T-cell (primary cell): ENCODE measurements around the gene RASSF4. TPM values are rescaled to one million over a fixed set of nuclear protein-coding genes. Genes with fewer than 3 reads are reported as not detected.
A peak's percentile ranks its signal among the peaks of the same experiment; 100 is the strongest.

Experiments used
- ATAC-seq, 4 experiments: fragments of 200-7000 bp in 3 of 4; fragments of 150-1000 bp in 1 of 4; cut with Tn5 transposase; replicated peaks in 1 of 4; 1 replicate in 3 of 4; 2 replicates in 1 of 4; pipeline ENCODE4 v1.10.0; 2021; ENCODE audit warnings: moderate library complexity in 3 of 4, mild to moderate bottlenecking in 2 of 4, moderate number of reproducible peaks in 1 of 4
- CTCF ChIA-PET, 2 donors: fragments of 300-600 bp; sonication (Branson Sonifier 250); formaldehyde crosslinking; loops; one replicate each; lab custom pipeline; 2022; ENCODE audit warnings: antibody characterized with exemption in 2 of 2; lab: Charles Lee
- POLR2A ChIA-PET, 2 donors: fragments of 300-600 bp; sonication (Branson Sonifier 250); formaldehyde crosslinking; loops; one replicate each; lab custom pipeline; 2022; ENCODE audit warnings: antibody characterized with exemption in 2 of 2; lab: Charles Lee
- DNase-seq, 35 experiments: peaks; one replicate each; pipeline versions ENCODE4 v3.0.0 to v3.0.0-alpha.2; 2013 to 2023
- H3K27ac ChIP-seq: one replicate; pipeline ENCODE4 v1.5.1; 2013; ENCODE audit warnings: low read length
- H3K27me3 ChIP-seq, 2 experiments: replicated peaks in 1 of 2; 1 replicate in 1 of 2; 2 replicates in 1 of 2; pipeline versions ENCODE4 v1.6.1 to v1.7.0; 2013; ENCODE audit warnings: low read length in 1 of 2, mixed read lengths in 1 of 2; ENCODE audit not compliant: control insufficient read depth in 2 of 2, insufficient read depth in 2 of 2; ENCODE audit errors: extremely low read depth in 1 of 2
- H3K36me3 ChIP-seq, 2 donors: 1 replicate in 1 of 2; 2 replicates in 1 of 2; pipeline versions ENCODE4 v1.6.1 to v1.7.0; 2013; ENCODE audit warnings: low read length in 1 of 2; ENCODE audit not compliant: control insufficient read depth in 2 of 2, insufficient read depth in 1 of 2; ENCODE audit errors: extremely low read depth in 1 of 2
- H3K4me1 ChIP-seq, 2 experiments: 1 replicate in 1 of 2; 2 replicates in 1 of 2; pipeline versions ENCODE4 v1.6.1 to v1.7.0; 2013; ENCODE audit warnings: low read length in 2 of 2, mixed read lengths in 1 of 2; ENCODE audit not compliant: insufficient read depth in 2 of 2, control insufficient read depth in 1 of 2; ENCODE audit errors: extremely low read depth in 1 of 2
- H3K4me3 ChIP-seq, 2 donors: 1 replicate in 1 of 2; 2 replicates in 1 of 2; pipeline versions ENCODE4 v1.5.1 to v1.7.0; 2013; ENCODE audit warnings: mild to moderate bottlenecking in 2 of 2, low read length in 1 of 2, moderate library complexity in 1 of 2; ENCODE audit not compliant: control insufficient read depth in 1 of 2; ENCODE audit errors: extremely low read depth in 1 of 2
- H3K9me3 ChIP-seq: 2 replicates; pipeline ENCODE4 v1.7.0; 2013
- H3K27ac Mint-ChIP-seq, 2 donors: one replicate each; pipeline ENCODE4 v1.8.0; 2020 to 2021; ENCODE audit warnings: mild to moderate bottlenecking in 2 of 2, mixed read lengths in 2 of 2
- H3K27me3 Mint-ChIP-seq, 2 donors: one replicate each; pipeline ENCODE4 v1.8.0; 2021 to 2022; ENCODE audit warnings: mixed read lengths in 2 of 2
- H3K36me3 Mint-ChIP-seq: one replicate; pipeline ENCODE4 v1.8.0; 2021; ENCODE audit warnings: mixed read lengths
- H3K4me1 Mint-ChIP-seq, 3 donors: one replicate each; pipeline ENCODE4 v1.8.0; 2020 to 2022; ENCODE audit warnings: mixed read lengths in 3 of 3, mild to moderate bottlenecking in 1 of 3
- H3K4me3 Mint-ChIP-seq, 3 donors: one replicate each; pipeline ENCODE4 v1.8.0; 2020 to 2022; ENCODE audit warnings: mild to moderate bottlenecking in 3 of 3, mixed read lengths in 3 of 3, moderate library complexity in 3 of 3
- H3K9me3 Mint-ChIP-seq, 3 donors: one replicate each; pipeline ENCODE4 v1.8.0; 2020 to 2022; ENCODE audit warnings: mixed read lengths in 3 of 3
- whole genome bisulfite sequencing: methylation state at CpG from one replicate; pipeline ENCODE4 v1.1.5; 2013; ENCODE audit warnings: missing lambda C conversion rate; ENCODE audit not compliant: insufficient coverage; 5-methylcytosine and 5-hydroxymethylcytosine counted together
- total RNA-seq, 35 experiments: library from RNA in 6 of 35; stranded (reverse) in 6 of 35; fragments of 120-200 nt in 1 of 35; gene quantifications; one replicate each; pipeline versions ENCODE4 v1.2.1 to v1.2.4 and lab custom pipeline; 2013 to 2026

RASSF4 gene
- total RNA-seq, 5 donors from 2014 or later (not counting 1 experiment from before 2014, with no cell fraction given) = 0.55 to 2.8 (median 1.7) TPM

DNA sequence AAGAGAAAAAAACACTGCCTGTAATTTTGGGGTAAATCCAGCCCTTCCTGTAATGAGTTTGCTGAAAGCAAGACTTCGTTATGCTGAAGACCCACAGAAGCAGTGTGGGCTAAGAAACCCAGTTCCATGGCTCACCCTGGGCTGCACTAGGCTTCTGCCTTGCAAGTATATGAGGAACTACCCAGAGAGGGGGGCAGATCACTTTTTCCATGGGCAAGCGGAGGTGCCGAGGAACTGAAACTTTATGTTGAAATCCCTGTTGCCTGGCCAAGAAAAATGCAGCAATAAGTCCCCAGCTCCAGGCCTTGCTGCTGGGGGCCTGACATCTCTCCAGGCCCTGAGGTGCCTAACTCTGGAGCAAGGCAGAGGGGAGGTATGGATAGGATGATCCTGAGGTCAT is 8.5 kb downstream of the RASSF4 start:
- DNase-seq (peak in 1 of 35 experiments; percentile 33), ATAC-seq (peak in 1 of 4 experiments; percentile 40)
- peak overlapping the region in 1 of 3 donors; percentile 0 for H3K4me3 Mint-ChIP-seq
- Histone ChIP-seq H3K4me3 (no peak overlapping the region), H3K4me1 (peaks cover 12 to 37% of the 10 kb centered on the region in 2 experiments), H3K27ac (peak overlapping the region; percentile 8), H3K36me3 (no peaks in the 10 kb centered on the region), H3K9me3 (no peaks in the 10 kb centered on the region), H3K27me3 (no peaks in the 10 kb centered on the region)
- ChIA-PET POLR2A (no interaction called here), CTCF (no interaction called here)
- H3K4me1 Mint-ChIP-seq = peaks cover 22 to 33% (median 23%) of the 10 kb centered on the region in 3 donors
- H3K27me3 Mint-ChIP-seq = no peaks in the 10 kb centered on the region
- 16% methylated on average over 2 of the region's 3 CpGs for WGBS
- no peaks in the 10 kb centered on the region for H3K9me3 Mint-ChIP-seq
- H3K27ac Mint-ChIP-seq = peak overlapping the region; percentile 20 to 34
- no peaks in the 10 kb centered on the region for H3K36me3 Mint-ChIP-seq

DNA sequence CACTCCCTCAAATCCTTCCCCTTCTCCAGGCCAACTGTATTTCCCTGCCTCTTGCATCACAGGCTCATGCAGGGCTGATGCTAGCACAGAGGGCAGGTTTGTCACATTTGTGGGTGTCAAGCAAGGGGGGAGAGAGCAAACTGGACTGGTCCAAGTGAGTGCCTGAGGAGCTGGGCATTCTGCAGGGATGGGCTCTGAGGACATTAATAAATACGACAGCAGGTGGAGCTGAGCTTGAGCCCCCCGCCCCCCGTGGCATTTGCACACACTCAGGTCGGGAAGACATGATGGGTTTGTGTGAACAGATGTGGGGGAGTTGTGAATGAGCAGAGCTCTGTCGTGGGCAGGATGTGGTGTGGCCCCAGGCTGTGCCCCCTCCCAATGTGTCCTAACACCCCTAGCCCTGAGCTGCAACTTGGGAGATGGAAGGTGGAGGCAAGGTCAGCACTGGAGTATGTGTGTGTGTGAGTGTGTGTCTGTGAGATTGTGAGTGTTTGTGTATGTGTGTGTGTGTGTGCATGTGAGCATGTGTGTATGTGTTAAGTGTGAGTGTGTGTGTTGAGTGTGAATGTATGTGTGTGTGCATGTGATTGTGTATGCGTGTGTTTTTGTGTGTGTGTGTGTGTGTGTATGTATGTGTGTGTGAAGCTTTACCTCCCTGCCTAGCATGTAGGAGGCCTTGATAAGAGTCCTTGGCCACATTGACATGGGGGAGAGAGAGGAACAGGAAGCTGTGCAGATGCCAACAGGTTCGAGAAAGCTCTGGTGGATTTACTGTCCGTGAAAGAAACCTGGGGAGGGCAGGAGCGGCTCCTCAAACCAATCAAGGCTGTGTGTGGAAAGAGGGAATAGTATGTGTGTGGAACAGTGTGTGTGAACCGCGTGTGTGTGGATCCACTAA is 9.1 kb downstream of the RASSF4 start:
- no peaks in the 10 kb centered on the region for H3K36me3 ChIP-seq
- no peak overlapping the region for H3K4me3 ChIP-seq
- POLR2A ChIA-PET = no interaction called here
- H3K4me1 Mint-ChIP-seq = peaks cover 22 to 38% (median 27%) of the 10 kb centered on the region in 3 donors
- H3K36me3 Mint-ChIP-seq = no peaks in the 10 kb centered on the region
- H3K9me3 ChIP-seq = no peaks in the 10 kb centered on the region
- DNase-seq (peak in 26 of 35 experiments; percentile 20 to 60 (median 39)), ATAC-seq (peak in 3 of 4 experiments; percentile 56 to 78 (median 66))
- peak overlapping the region in 1 of 2 donors; percentile 7 for H3K27ac Mint-ChIP-seq
- peaks cover 12 to 44% of the 10 kb centered on the region in 2 experiments for H3K4me1 ChIP-seq
- WGBS = 44% methylated on average over 10 of the region's 11 CpGs
- H3K27me3 ChIP-seq = no peaks in the 10 kb centered on the region
- CTCF ChIA-PET = interaction anchor here (0.6 to 0.7 kb wide), 2 partner anchors 36 to 1357 kb away, joined by 3 read pairs; no protein-coding TSS in a partner anchor
- peak overlapping the region; percentile 8 for H3K27ac ChIP-seq
- H3K9me3 Mint-ChIP-seq = no peaks in the 10 kb centered on the region
- no peaks in the 10 kb centered on the region for H3K27me3 Mint-ChIP-seq
- H3K4me3 Mint-ChIP-seq = peak overlapping the region in 1 of 3 donors; percentile 0

GRCh38 chr10:44969854-44970253 is 10.3 kb downstream of the RASSF4 start:
- no peak for DNase-seq
- no peaks in the 10 kb centered on the region for H3K36me3 Mint-ChIP-seq
- H3K4me1 Mint-ChIP-seq = peaks cover 29 to 45% (median 33%) of the 10 kb centered on the region in 3 donors
- no peak overlapping the region for H3K4me3 Mint-ChIP-seq
- H3K9me3 ChIP-seq = no peaks in the 10 kb centered on the region
- H3K36me3 ChIP-seq = no peaks in the 10 kb centered on the region
- ChIA-PET POLR2A (no interaction called here), CTCF (interaction anchor here in 1 of 2 donors (1.0 kb wide), 1 partner anchor 37 kb away, joined by 5 read pairs; no protein-coding TSS in a partner anchor)
- no peaks in the 10 kb centered on the region for H3K27me3 Mint-ChIP-seq
- H3K27me3 ChIP-seq = peaks cover 0 to 5% of the 10 kb centered on the region in 2 experiments
- WGBS = 100% methylated on average over 4 of the region's 9 CpGs
- no peak overlapping the region for H3K27ac Mint-ChIP-seq
- H3K27ac ChIP-seq = no peak overlapping the region
- peaks cover 15 to 55% of the 10 kb centered on the region in 2 experiments for H3K4me1 ChIP-seq
- H3K4me3 ChIP-seq = no peak overlapping the region
- no peaks in the 10 kb centered on the region for H3K9me3 Mint-ChIP-seq
- ATAC-seq = no peak

GRCh38 chr10:44970812-44971395 is 11.3 kb downstream of the RASSF4 start:
- DNase-seq (no peak), ATAC-seq (no peak)
- 93% methylated on average over 5 of the region's 8 CpGs for WGBS
- H3K4me3 Mint-ChIP-seq = no peak overlapping the region
- POLR2A ChIA-PET = no interaction called here
- H3K36me3 Mint-ChIP-seq = no peaks in the 10 kb centered on the region
- no peaks in the 10 kb centered on the region for H3K36me3 ChIP-seq
- H3K4me1 ChIP-seq = peaks cover 15 to 59% of the 10 kb centered on the region in 2 experiments
- H3K27ac Mint-ChIP-seq = no peak overlapping the region
- H3K27me3 Mint-ChIP-seq = no peaks in the 10 kb centered on the region
- H3K4me1 Mint-ChIP-seq = peaks cover 29 to 44% (median 33%) of the 10 kb centered on the region in 3 donors
- CTCF ChIA-PET = interaction anchor here in 1 of 2 donors (1.0 kb wide), 1 partner anchor 38 kb away, joined by 5 read pairs; no protein-coding TSS in a partner anchor
- no peaks in the 10 kb centered on the region for H3K9me3 ChIP-seq
- no peak overlapping the region for H3K4me3 ChIP-seq
- no peaks in the 10 kb centered on the region for H3K9me3 Mint-ChIP-seq
- no peak overlapping the region for H3K27ac ChIP-seq
- H3K27me3 ChIP-seq = peaks cover 0 to 11% of the 10 kb centered on the region in 2 experiments

DNA sequence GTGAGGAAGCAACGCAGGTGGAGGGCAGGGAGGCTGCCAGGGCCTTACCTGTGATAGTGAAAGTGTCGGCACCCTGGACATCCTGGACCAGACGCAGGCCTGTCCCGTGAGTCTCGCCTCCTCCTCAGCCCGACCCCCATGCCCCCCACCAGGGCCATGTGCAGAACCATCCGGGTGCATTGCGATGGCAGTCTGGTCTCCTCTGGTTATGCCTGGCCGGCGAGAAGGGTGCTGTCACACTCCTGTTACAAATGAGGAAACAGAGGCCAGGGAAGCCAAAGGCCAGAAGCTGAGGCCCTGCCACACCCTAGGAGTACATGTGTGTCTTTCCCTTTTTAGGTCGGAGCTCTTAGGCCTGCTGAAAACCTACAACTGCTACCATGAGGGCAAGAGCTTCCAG is 11.8 kb downstream of the RASSF4 start:
- Mint-ChIP-seq H3K36me3 (no peaks in the 10 kb centered on the region), H3K27ac (no peak overlapping the region), H3K4me1 (peaks cover 29 to 40% (median 33%) of the 10 kb centered on the region in 3 donors), H3K9me3 (no peaks in the 10 kb centered on the region), H3K27me3 (no peaks in the 10 kb centered on the region), H3K4me3 (no peak overlapping the region)
- peaks cover 15 to 59% of the 10 kb centered on the region in 2 experiments for H3K4me1 ChIP-seq
- H3K4me3 ChIP-seq = no peak overlapping the region
- no peaks in the 10 kb centered on the region for H3K36me3 ChIP-seq
- ChIA-PET POLR2A (no interaction called here), CTCF (no interaction called here)
- DNase-seq (no peak), ATAC-seq (no peak)
- no peak overlapping the region for H3K27ac ChIP-seq
- no peaks in the 10 kb centered on the region for H3K9me3 ChIP-seq
- H3K27me3 ChIP-seq = peaks cover 0 to 12% of the 10 kb centered on the region in 2 experiments
- WGBS = 93% methylated on average over 10 of the region's 11 CpGs
